Kidney (tissue), 14 donors: Measurements from ENCODE around the gene ENPP1. TPM values are rescaled to one million over a fixed set of nuclear protein-coding genes. Genes with fewer than 3 reads are reported as not detected.

Experiments used
- DNase-seq, 5 donors: peaks; one replicate each; pipeline ENCODE4 v3.0.0-alpha.2; 2013 to 2020
- FAIRE-seq: peaks from 2 replicates; lab custom pipeline; 2012; peaks lifted over from hg19 to GRCh38; lab: Jason Lieb, UNC
- H3K27ac ChIP-seq, 2 donors: one replicate each; pipeline ENCODE4 v1.7.0; 2013; ENCODE audit warnings: low read depth in 2 of 2, low read length in 2 of 2, inconsistent platforms in 1 of 2
- H3K27me3 ChIP-seq: one replicate; pipeline ENCODE4 v1.7.1; 2013; ENCODE audit warnings: low read length, inconsistent platforms; ENCODE audit not compliant: control insufficient read depth, insufficient read depth
- H3K36me3 ChIP-seq, 3 donors: one replicate each; pipeline versions ENCODE4 v1.7.0 to v1.7.1; 2013; ENCODE audit warnings: low read length in 3 of 3, control low read depth in 1 of 3, inconsistent platforms in 1 of 3; ENCODE audit not compliant: insufficient read depth in 3 of 3, control insufficient read depth in 2 of 3
- H3K4me1 ChIP-seq, 3 donors: one replicate each; pipeline versions ENCODE4 v1.7.0 to v1.7.1; 2013; ENCODE audit warnings: low read length in 3 of 3, inconsistent platforms in 1 of 3, low read depth in 1 of 3; ENCODE audit not compliant: control insufficient read depth in 2 of 3, insufficient read depth in 2 of 3
- H3K4me3 ChIP-seq, 3 donors: one replicate each; pipeline versions ENCODE4 v1.7.0 to v1.8.1; 2013; ENCODE audit warnings: low read length in 3 of 3, control low read depth in 1 of 3, inconsistent platforms in 1 of 3
- H3K9ac ChIP-seq, 3 donors: one replicate each; pipeline versions ENCODE4 v1.7.0 to v1.7.1; 2013; ENCODE audit warnings: low read length in 3 of 3, control low read depth in 1 of 3, inconsistent platforms in 1 of 3
- H3K9me3 ChIP-seq, 3 donors: one replicate each; pipeline versions ENCODE4 v1.7.0 to v1.7.1; 2013; ENCODE audit warnings: low read length in 3 of 3, control low read depth in 1 of 3, inconsistent platforms in 1 of 3; ENCODE audit not compliant: control insufficient read depth in 2 of 3, insufficient read depth in 1 of 3
- CTCF ChIP-seq: IDR thresholded peaks from 3 replicates; pipeline ENCODE4 v1.5.1; 2012; ENCODE audit warnings: mild to moderate bottlenecking, moderate library complexity, borderline replicate concordance; ENCODE audit not compliant: insufficient read depth; ENCODE audit errors: extremely low read depth
- intact Hi-C: fragments of 100-400 bp; cut with DNase I; formaldehyde crosslinking; loops from one replicate; pipeline ENCODE4 v1.11.1; 2022
- polyA plus RNA-seq: library from polyadenylated mRNA; stranded (reverse); fragments of 350-450 nt; fragmentation: Illumina TruSeq; extraction: RNeasy Lipid Tissue Mini Kit (QIAGEN cat#74804); gene quantifications from one replicate; pipeline ENCODE4 v1.2.3, GENCODE V29; 2014; ENCODE audit warnings: low read depth, low replicate concordance; ENCODE audit not compliant: insufficient read depth
- total RNA-seq: library from RNA; stranded (reverse); fragmentation: NEBNext Ultra II Directional; extraction: Animal tissue kit (Norgen Biotek cat#: 25700); gene quantifications from one replicate; pipeline ENCODE4 v1.2.1, GENCODE V29; 2021
- donor health status: control.
- donor health status: control.
- donor health status: control.
- donor health status: control.
- donor health status: control.
- donor health status: DM: yes; HTN: yes; CAD: no.
- donor health status: Normal renal cell carcinoma (clear cell type).

ENPP1 gene
- total and polyA plus RNA-seq, 2 donors from 2014 or later, result 3.7 to 6.5 TPM

- H3K27ac ChIP-seq, result no peak overlapping the region
- DNase-seq (no peak), FAIRE-seq (no peak)
- H3K9me3 ChIP-seq, result no peaks in the 10 kb centered on the region
- H3K36me3 ChIP-seq, result no peaks in the 10 kb centered on the region
- no peaks in the 10 kb centered on the region for H3K4me1 ChIP-seq
- H3K27me3 ChIP-seq, result no peaks in the 10 kb centered on the region
- no peak for TF ChIP-seq CTCF
- intact Hi-C loops, result no loop called here
- H3K9ac ChIP-seq, result no peak overlapping the region
- H3K4me3 ChIP-seq, result no peak overlapping the region
These were observed 46.1 kb upstream of the ENPP1 start for GRCh38 chr6:131761762-131762067.

GRCh38 chr6:131762984-131763383, 44.8 kb upstream of the ENPP1 start:
- H3K9ac ChIP-seq, result no peak overlapping the region
- H3K4me1 ChIP-seq, result no peaks in the 10 kb centered on the region
- DNase-seq (no peak), FAIRE-seq (no peak)
- no peak for TF ChIP-seq CTCF
- H3K36me3 ChIP-seq, result no peaks in the 10 kb centered on the region
- H3K27ac ChIP-seq, result no peak overlapping the region
- H3K4me3 ChIP-seq, result no peak overlapping the region
- H3K9me3 ChIP-seq, result no peaks in the 10 kb centered on the region
- H3K27me3 ChIP-seq, result no peaks in the 10 kb centered on the region
- intact Hi-C loops, result no loop called here

- Histone ChIP-seq H3K27ac (no peak overlapping the region), H3K27me3 (no peaks in the 10 kb centered on the region), H3K4me3 (no peak overlapping the region), H3K4me1 (no peaks in the 10 kb centered on the region), H3K36me3 (no peaks in the 10 kb centered on the region), H3K9me3 (no peaks in the 10 kb centered on the region), H3K9ac (no peak overlapping the region)
- no peak for DNase-seq
- no peak for TF ChIP-seq CTCF
- no peak for FAIRE-seq
- intact Hi-C loops, result no loop called here
These were observed 44.1 kb upstream of the ENPP1 start for GRCh38 chr6:131763749-131764148.

GRCh38 chr6:131764350-131764749, 43.5 kb upstream of the ENPP1 start:
- no peak for TF ChIP-seq CTCF
- no peak for FAIRE-seq
- intact Hi-C loops, result no loop called here

More at GRCh38 chr6:131764350-131764749, 43.5 kb upstream of the ENPP1 start:
- no peak overlapping the region for H3K27ac ChIP-seq
- no peaks in the 10 kb centered on the region for H3K36me3 ChIP-seq
- H3K4me1 ChIP-seq, result no peaks in the 10 kb centered on the region
- H3K9ac ChIP-seq, result no peak overlapping the region
- no peak overlapping the region for H3K4me3 ChIP-seq
- H3K27me3 ChIP-seq, result no peaks in the 10 kb centered on the region
- no peak for DNase-seq
- no peaks in the 10 kb centered on the region for H3K9me3 ChIP-seq
